Retina (tissue), 1 donor: ENCODE measurements around the gene DCDC2C.
A peak's percentile ranks its signal among the peaks of the same experiment; 100 is the strongest.

Experiments
- DNase-seq: peaks from one replicate; pipeline ENCODE4 v3.0.0-alpha.2; 2016

The DCDC2C gene

GRCh38 chr2:3839476-3839875 is 136.1 kb downstream of the DCDC2C start:
- DNase-seq, result peak; percentile 27

- DNase-seq, result no peak
Observed at GRCh38 chr2:3840611-3841155, 137.3 kb downstream of the DCDC2C start.

- no peak for DNase-seq
Observed at GRCh38 chr2:3847397-3848052, 144.2 kb downstream of the DCDC2C start.

GRCh38 chr2:3848776-3849175 is 145.4 kb downstream of the DCDC2C start:
- DNase-seq, result no peak

GRCh38 chr2:3849213-3849612 is 145.8 kb downstream of the DCDC2C start:
- no peak for DNase-seq

- no peak for DNase-seq
Observed at GRCh38 chr2:3857576-3857975, 154.2 kb downstream of the DCDC2C start.

- peak; percentile 32 for DNase-seq
Observed at GRCh38 chr2:3864943-3865865, 161.8 kb downstream of the DCDC2C start.

- DNase-seq, result no peak
Observed at GRCh38 chr2:3867469-3867868, 164.1 kb downstream of the DCDC2C start.

GRCh38 chr2:3868012-3868805 is 164.8 kb downstream of the DCDC2C start:
- DNase-seq, result no peak

- no peak for DNase-seq
Observed at GRCh38 chr2:3870222-3870621, 166.8 kb downstream of the DCDC2C start.

- no peak for DNase-seq
Observed at GRCh38 chr2:3871002-3871401, 167.6 kb downstream of the DCDC2C start.

- no peak for DNase-seq
Observed at GRCh38 chr2:3872451-3872850, 169.1 kb downstream of the DCDC2C start.

- DNase-seq, result no peak
Observed at GRCh38 chr2:3873899-3874298, 170.5 kb downstream of the DCDC2C start.

- DNase-seq, result no peak
Observed at GRCh38 chr2:3876221-3876620, 172.8 kb downstream of the DCDC2C start.

- DNase-seq, result no peak
Observed at GRCh38 chr2:3876685-3877084, 173.3 kb downstream of the DCDC2C start.

GRCh38 chr2:3885629-3886628 is 182.6 kb downstream of the DCDC2C start:
- peak; percentile 56 for DNase-seq

- DNase-seq, result no peak
Observed at GRCh38 chr2:3895021-3895420, 191.6 kb downstream of the DCDC2C start.
